Measurements from ENCODE around the gene PIGQ.

The PIGQ gene

GRCh38 chr16:569445-570254 is at the start of gene PIGQ:
Gene PIGQ (plus strand): TSS chr16:569968. CDS start chr16:574075, 4,107 bp downstream.
- peak; percentile 66 for DNase-seq (ENCODE audit: low read depth, low spot score)

GRCh38 chr16:520847-521246 is 48.9 kb upstream of the PIGQ start:
- DNase-seq (ENCODE audit: low read depth, low spot score), result no peak

GRCh38 chr16:521381-522210 is 48.2 kb upstream of the PIGQ start:
- DNase-seq (ENCODE audit: low read depth, low spot score), result no peak

DNA sequence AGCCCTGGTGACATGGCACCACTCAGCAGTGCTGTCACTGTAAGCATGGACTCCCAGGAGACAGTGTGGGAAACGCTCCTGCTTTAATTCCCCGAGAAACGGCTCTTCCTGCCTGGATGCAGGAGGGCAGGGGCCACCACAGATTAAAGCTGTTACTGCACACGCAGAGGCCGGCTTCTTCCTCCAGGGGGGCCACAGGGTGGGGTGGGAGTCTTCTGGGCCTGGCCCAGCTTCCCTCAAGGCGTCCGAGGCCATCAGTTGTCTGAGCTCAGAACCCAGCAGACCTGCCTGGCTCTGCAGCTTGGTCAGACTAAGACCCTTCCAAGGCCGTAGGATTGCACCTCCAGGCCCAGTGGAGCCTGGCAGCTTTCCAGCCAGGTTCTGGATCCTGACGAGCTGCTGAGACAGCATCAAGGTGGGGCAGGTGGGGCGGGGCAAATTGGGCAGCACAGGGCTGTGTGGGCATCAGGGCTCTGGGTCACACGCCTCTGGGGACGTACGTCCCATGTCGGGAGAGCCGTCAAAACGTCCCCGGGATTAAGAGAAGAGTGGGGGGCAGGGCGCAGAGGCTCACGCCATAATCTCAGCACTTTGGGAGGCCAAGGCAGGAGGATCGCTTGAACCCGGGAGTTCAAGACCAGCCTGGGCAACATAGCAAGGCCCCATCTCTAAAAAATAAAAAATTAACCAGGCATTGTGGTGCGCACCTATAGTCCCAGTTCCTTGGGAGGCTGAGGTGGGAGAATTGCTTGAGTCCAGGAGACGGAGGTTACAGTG is 47.3 kb upstream of the PIGQ start:
- no peak for DNase-seq (ENCODE audit: low read depth, low spot score)

- no peak for DNase-seq (ENCODE audit: low read depth, low spot score)
These were observed 46.5 kb upstream of the PIGQ start for GRCh38 chr16:523097-523741.

GRCh38 chr16:524274-525040 is 45.3 kb upstream of the PIGQ start:
- DNase-seq (ENCODE audit: low read depth, low spot score), result no peak

- DNase-seq (ENCODE audit: low read depth, low spot score), result no peak
These were observed 44.6 kb upstream of the PIGQ start for GRCh38 chr16:525123-525519.

DNA sequence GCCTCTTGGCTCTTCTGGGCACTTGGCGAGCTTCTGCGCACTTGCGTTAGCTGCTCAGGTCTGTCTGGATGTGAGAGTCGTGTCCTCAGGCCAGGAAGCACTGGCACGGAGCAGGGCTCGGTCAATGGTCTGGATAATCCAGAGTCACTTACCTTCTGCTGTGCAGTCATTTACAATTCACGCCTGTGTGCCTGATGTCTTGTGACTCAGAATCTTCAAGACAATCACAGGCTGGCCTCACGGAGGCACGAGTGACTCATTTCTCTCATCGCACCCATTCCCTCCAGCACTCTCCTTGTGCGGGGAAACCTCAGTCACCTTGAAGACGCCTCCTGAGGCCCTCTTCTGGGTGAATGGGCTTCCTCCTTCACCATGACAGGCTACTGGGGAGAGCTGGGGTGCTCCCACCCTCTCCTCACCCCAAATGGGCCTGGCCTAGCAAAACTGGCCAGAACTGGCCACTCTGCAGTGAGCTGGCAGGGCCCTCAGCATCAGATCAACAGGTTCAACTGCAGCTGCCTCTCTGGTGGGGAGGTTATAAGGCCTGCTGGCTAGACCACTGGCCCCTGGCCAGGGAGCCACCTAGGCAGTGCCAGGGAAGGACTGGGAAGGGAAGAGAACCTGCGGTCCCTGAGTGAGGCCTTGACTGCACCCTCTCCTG is 44.1 kb upstream of the PIGQ start:
- peak; percentile 51 for DNase-seq (ENCODE audit: low read depth, low spot score)

GRCh38 chr16:526181-527014 is 43.4 kb upstream of the PIGQ start:
- peak; percentile 89 for DNase-seq (ENCODE audit: low read depth, low spot score)

DNA sequence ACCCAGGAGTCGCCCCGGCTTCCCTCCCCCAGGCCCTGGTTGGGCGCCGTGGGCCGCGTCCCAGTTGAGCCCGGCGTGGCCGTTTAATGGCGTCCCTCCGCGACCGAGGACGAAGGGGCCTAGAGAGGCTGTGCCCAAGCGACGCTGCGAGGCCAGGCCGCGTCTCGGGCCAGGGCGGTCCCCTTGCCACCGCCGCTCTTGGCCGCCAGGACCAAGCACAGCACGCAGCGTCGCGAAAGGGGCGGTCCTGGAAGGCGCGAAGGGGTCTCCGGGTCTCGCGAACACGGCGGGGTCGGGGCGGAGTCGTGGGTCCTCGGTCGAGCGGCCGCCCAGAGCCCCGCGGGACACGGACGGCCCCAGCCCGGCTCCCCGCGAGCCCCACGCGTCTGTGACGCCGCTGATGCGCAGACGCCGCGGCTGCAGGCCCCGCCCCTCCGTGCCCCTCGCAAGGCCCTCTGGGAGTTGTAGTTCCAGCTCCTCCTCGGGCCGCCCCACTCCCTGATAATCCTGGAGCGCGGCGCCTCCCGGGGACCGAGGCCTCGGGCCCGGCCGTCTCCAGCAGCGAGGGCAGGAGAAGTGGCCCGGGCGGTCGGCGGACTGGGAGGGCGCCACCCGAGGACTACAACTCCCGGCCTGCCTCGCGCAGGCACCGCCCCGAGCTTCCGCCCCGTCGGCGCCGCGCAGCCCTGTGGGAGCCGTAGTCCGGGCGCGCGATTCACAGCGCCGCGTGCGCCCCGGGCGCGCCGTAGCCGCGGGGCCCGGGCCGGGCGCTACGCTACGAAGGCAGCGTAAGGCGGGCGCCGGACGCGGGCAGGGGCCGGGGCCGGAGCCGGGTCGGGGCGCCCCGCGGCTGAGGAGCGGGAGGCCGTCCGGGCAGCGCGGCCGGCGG is 42.5 kb upstream of the PIGQ start, which contains the start of gene CAPN15:
Gene CAPN15, plus strand, starts transcription at position 698 of the 889 bp plus-strand sequence. CDS start 19,127 bp downstream, outside the sequence.
- DNase-seq (ENCODE audit: low read depth, low spot score), result peak; percentile 94

DNA sequence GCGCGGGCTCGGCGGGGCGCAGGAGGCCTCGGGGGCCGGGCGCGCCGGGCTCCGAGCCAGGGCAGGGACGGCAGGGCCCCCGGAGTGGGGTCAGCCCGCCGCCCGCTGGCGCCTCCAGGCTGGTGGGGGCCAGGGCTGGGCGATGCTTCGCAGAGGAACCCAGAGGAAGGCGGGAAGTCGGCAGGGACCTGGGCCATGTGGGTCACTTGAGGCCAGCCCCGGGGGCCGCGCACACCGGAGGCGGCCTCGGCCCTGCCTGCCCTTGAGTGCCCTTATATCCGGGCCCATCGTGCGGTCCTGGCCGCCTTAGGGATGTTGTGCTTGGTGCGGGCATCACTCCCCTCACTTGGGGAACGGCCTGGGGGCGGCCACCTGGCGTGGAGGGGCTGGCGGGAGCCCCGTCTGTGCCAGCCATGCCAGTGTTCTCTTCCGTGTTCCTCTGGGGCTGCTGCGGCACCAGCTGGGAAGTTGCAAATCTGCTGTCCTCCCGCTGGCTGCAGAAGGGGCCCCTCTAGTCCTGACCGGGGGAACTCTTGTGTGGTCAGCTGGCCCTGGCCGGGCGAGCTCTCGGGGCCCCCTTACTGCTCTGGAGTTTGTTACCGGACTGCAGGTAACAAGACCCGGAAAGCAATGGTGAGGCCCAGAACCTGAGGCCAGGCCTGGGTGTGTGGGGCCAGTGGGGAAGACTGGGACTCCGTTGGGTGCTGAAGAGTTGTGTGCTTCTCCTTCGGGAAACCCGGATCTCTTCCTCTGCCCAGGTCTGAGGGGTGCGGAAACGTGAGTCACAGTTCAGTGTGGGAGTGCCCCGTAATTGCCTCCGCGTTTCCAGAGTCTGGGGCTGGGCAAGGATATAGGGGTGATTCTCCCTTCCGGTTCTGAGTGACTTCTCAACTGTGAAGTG is 41.4 kb upstream of the PIGQ start:
- DNase-seq (ENCODE audit: low read depth, low spot score), result peak; percentile 45

DNA sequence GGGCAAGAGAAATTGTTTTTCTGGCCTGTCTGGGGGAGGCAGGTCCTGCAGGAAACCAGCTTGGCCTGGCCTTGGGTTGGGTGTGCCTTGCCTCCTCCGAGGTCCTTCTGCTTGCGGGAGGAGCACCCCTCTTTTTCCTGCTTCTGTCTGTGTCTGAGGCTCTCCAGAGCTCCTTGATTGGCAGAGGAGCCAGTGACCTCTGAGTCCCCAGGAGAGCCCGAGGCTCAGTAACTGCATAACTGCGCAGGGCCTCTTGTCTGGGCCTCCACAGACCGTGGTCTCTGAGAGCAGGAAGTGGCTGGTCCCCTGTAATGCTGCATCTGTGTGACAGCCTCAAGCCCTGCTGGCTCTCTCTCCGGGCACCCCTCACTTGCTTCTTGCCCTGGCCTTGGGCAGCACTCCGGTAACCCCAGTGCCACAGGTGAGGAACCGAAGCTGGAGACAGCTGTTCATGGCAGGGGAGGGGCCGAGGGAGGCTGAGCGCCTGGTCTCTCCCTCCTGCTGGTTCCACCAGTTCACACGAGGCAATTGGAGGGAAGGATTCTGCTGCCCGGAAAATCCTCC is 40.7 kb upstream of the PIGQ start:
- peak; percentile 29 for DNase-seq (ENCODE audit: low read depth, low spot score)

DNA sequence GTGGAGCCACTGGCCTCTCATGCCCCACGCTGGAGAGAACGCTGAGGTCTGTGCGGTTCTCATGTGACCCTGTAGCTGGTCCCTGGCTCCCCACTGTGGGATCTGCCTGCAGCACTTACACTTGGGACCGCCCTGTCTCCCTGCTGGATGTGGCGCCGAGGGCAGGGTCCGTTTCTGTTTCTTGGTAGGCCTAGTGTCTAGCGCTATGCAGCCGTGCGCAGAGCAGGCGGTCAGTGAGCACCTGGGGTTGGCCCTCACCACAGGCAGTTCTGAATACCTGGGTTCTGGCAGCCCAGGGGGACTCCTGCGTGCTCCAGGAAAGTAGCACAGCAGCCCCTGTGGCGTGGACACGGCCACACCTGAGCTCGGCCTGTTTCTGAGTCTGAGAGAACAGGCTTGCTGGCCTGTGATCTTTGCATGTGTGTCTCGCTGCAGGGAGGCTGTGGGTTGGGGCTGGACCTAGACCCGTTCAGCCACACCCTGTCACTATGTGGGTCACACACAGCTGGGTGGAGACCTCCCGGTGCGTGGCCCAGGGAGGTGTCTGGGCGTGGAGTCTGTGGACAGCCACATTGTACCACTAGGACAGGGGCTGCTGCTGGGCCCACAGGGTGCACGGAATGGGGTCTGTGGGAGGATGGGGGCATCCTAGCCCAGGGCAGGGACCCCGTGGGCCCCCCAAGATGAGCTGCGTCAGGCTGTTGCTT is 39.5 kb upstream of the PIGQ start:
- DNase-seq (ENCODE audit: low read depth, low spot score), result peak; percentile 27

DNA sequence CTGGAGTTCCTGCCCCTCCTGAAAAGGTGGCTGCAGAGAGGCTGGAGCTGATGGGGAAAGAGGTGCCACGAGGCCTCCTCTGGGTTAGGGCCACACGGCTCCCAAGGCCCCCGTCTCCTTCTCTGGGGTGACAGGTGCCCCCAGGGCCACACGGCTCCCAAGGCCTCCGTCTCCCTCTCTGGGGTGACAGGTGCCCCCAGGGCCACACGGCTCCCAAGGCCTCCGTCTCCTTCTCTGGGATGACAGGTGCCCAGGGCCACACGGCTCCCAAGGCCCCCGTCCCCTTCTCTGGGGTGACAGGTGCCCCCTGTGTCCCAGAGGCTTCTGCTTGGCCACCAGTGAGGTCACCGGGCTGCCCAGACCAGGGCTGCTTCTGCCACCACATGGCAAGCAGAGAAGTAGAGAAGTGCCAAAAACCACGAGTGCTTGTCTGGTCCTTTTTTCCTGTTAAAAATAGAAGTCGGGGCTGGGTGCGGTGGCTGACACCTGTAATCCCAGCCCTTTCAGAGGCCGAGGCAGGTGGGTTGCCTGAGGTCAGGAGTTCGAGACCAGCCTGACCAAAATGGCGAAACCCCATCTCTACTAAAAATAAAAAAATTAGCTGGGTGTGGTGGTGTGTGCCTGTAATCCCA is 38.2 kb upstream of the PIGQ start:
- DNase-seq (ENCODE audit: low read depth, low spot score), result no peak

GRCh38 chr16:533391-534123 is 36.2 kb upstream of the PIGQ start:
- DNase-seq (ENCODE audit: low read depth, low spot score), result peak; percentile 60

All from ELF-1 (cell line).